ENCODE results near the gene ST8SIA6. TPM values are rescaled to one million over a fixed set of nuclear protein-coding genes. Genes with fewer than 3 reads are reported as not detected.

ST8SIA6 gene
- total and polyA plus RNA-seq, 2 of the 8 experiments (the other 6 are each of a cell fraction or from before 2014, with no cell fraction given), result 0.70 to 1.1 TPM

GRCh38 chr10:17435953-17436352 lies 18.4 kb downstream of the ST8SIA6 start (continued):
- TF ChIP-seq TEAD4 (IDR thresholded peaks at IDR 0.05; ENCODE audit: low read depth, low read length), result no peak
- no peak for TF ChIP-seq NRF1 (IDR thresholded peaks at IDR 0.05; ENCODE audit: low read depth, low read length)
- TF ChIP-seq ZNF274 (IDR thresholded peaks at IDR 0.05; ENCODE audit: borderline replicate concordance, extremely low read depth, low read length), result no peak

Data from H1 (cell line).